ENCODE data around the gene RASGRP2.

RASGRP2 gene

DNA sequence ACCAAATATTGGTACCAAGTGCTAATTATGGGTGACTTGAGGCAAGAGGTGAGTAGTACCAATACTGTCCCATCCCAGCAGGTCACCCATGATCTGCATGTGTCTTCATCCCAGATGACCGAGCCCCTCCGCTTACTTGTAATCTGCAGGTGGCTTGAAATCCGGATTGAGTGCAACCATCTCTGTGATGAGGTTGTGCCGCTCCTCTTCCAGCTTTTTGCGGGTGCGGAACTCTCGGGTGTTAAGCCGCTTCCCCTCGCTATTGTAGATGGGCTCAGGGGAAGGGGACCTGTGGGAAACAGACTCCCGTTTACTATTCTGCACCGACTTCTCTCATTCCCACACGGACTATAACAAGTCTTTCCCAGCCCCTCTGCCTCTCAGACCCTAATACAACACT is 26.2 kb upstream of the RASGRP2 start:
- DNase-seq: no peak

DNA sequence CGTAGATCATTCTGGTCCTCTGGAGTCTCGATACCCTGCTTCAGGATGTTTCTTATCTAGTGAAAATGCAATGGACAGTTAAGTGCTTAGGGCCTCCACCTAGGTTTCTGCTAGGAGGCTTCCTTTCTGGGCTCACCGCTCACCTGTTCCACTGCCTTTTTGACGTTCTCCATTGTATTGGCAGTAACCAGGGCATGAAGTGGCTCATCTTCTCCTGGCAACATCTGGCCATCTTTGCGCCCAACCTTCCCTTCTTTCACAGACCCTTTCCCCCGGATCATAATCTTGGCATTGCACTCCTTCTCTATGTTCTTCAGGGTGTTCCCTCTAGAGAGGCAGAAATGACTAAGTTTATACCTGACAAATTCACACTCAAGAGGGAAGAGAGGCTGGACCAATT is 25.3 kb upstream of the RASGRP2 start:
- DNase-seq: no peak

DNA sequence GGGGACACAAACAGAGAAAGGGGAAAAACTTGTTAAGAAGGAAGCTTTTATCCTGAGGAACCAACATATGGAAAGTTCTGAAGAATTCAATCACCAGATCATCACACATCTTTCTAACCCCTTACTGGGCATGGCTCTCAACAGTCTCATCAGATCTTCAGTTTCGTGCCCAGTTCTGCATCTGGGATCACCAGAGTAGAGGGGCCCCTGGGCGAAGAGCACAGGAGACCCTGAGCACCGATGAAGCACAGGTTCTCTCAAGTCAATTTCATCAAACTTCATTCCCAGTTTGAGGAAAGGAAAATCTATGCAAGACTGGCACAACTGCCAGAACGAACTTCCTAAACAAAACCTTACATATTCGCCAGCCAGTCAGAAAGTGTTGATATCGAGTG is 24.4 kb upstream of the RASGRP2 start:
- DNase-seq: no peak

DNA sequence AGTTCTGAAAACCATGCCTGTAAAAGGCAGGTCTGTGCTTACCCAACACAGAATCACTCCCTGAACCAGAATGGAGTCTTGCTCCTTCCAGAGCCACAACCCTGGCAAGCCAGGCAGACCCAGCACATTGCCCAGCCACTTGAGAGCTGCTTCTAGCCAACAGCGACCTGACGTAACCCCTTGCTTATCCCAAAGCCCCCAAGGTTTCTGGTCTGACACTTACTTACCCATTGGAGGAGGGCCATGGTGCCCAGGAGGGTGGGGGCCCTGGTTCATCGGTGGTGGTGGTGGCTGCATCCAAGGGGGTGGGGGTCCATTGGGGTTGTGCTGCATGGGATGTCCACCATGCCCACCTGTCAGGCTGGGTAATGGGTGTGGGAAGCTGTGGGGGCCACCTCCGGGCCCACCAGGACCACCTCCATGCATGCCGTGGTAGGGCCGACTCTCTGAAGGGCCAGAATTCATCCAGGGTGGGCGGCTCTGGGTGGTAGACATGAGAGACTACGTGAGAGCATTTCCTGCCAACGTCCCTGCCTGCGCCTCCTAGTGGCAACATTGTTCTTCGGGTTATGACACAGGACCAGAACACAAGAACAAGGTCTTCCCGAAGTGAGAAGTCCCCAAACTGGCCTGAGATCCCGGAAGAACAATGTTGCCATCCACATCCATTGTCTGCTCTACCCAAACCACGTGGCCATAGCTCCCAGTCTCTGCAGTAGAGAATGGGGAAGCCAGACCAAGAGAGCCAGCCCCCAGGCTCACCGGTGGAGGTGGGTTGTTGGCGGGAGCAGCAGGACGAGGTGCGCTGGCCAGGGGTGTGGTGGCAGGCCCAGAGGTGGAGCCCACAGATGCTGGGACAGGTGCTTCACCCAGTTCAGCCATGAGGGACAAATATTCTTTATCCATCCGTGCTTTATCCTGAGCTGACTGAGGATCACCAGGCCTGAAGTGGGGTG is 23.7 kb upstream of the RASGRP2 start:
- peak; percentile 37 to 54 for DNase-seq

DNA sequence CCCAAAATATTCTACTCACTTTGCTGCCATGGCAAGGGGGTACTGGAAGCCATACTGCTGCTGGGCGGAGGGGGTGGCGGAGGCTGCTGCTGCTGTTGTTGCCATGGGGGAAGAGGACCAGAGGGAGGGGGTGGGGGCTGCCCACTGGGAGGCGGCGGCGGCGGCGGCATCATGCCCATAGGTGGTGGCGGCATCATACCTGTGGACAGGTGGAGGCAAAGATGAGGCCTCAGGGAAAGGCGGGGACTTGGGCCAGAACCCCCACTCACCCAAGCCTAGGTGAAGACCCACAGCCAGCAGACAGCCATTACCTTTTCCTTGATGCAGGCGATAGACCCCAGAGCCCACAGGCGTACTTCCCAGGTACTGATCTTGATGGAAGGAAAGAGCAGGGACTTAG is 22.9 kb upstream of the RASGRP2 start:
- no peak for DNase-seq

DNA sequence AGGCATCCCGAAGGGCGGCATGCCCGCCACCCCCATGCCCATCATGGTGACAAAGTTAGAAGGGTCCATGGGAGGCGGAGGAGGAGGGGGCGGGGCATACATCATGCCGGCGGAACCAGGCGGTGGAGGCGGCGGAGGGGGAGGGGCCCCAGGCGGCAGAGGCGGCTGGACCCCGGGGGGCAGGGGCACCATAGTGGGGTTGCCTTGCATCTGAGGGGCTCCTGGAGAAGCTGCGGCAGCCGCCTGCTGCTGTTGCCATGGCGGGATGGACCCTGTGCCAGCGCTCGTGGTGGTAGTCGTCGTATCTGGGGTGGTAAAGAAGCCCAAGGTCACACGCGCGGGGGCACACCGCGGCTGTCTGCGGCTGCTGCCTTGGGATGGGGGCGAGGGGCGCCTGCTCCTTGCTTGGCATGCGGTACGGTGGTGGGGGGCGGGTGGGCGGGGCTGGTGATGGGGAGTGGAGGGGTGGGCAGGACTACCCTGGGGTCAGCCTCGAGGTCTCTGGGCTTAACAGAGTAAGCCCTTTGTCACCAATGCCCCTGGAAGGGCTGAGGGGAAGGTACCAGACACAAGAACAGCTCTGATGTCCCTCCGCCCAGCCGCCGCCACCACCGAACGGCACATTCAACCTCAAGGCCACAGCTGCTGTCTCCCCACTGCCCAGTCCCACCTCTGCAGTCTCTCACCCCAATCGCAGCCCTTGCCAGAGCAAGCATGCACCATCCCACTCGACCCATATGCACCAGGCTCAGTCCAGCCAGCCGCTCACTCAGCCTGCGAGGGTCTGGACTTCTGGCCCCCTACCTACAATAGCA is 22.1 kb upstream of the RASGRP2 start:
- DNase-seq: no peak

DNA sequence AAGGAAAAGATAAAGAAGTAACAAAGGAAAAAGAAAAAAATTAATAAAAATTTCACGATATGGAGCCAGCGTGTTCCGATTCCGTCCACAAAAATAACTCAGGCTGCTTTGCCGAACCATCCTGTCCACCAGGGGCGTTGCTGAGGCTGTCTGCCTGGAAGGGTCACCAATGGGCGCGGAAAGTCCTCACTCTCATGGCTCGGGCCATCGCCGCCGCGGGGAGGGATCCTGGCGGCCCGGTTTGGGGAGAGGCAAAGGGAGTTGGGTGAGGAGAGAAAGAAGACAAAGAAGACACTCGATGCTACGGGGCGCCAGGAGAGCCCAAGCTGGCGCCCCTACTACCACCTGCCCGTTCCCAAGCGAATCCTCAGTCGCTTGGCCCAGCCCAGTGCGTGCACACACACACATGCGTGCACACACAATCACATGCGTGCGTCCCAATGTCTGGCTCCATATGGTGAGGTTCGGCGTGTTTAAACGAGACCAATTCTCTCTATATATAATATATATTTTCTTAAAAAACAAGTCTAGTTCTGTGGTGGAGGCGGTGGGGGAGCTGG is 21.4 kb upstream of the RASGRP2 start:
- no peak for DNase-seq

DNA sequence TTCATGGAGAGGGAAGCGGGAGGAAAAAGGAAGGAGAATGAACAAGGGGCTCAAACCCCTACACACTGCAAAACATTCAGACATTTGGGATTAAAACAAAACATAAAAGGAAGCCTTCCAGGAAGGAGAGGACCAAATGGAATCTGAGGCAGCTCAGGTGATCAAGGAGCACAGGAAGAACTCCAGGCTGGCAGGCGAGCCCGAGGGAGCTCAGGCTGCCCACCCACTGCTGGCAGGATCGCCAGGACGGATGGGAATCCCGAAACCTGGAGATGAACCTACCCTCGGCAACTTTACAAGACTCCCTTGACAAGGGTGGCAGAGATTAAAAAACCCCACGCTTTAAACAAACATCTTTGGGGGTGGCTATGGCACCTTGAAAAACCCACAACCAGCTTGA is 20.8 kb upstream of the RASGRP2 start:
- no peak for DNase-seq

DNA sequence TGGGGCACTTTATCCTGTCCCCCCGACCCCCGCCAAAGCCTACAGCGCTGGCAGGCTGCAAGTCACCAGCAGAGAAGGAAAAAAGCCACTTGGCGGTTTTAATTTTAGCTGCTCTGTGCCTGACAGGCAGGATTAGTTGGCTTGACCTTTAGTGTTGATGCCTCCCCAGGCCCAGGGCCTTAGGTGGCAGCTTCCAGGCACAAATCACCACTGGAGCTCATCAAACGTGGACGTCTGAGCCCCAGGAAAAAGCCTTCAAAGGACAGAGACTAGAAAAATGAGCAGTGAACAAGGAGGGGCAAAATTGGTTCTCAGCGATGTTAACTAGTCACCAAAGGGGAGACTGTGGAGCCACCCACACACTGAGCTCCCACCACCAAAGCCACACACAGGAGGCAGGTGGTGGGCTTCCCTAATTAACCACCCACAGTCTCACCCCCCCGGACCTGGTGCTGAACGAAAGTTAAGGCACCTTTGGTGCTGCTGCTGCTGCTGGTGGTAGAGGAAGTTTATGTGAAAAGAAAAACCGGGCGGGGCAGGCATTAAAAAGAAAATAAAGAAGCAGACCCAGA is 20.2 kb upstream of the RASGRP2 start:
- no peak for DNase-seq

DNA sequence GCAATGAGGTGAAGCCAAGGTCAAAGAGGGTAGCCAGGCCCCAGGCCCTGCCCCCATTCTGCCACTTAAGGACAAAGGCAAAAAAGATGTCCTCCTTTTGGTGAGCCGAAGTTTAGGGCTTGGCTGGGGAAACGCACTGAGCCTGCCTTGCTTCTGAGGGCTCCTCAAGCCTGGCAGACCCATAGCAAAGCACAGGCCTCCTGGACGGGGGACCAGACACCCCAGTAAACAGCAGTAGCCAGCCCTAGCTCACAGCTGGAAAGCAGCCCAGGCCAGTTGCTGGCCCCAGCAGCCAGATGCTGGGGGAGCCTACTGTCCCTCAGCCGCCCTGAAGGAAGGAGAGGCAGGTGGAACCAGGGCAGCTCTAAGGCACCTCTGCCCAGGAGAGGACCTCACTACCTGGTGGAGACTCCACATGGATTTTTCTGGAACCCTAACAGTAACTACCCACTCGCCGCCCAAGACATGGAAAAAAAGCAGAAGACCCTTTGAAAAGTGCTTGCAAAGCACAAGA is 19.6 kb upstream of the RASGRP2 start:
- no peak for DNase-seq

DNA sequence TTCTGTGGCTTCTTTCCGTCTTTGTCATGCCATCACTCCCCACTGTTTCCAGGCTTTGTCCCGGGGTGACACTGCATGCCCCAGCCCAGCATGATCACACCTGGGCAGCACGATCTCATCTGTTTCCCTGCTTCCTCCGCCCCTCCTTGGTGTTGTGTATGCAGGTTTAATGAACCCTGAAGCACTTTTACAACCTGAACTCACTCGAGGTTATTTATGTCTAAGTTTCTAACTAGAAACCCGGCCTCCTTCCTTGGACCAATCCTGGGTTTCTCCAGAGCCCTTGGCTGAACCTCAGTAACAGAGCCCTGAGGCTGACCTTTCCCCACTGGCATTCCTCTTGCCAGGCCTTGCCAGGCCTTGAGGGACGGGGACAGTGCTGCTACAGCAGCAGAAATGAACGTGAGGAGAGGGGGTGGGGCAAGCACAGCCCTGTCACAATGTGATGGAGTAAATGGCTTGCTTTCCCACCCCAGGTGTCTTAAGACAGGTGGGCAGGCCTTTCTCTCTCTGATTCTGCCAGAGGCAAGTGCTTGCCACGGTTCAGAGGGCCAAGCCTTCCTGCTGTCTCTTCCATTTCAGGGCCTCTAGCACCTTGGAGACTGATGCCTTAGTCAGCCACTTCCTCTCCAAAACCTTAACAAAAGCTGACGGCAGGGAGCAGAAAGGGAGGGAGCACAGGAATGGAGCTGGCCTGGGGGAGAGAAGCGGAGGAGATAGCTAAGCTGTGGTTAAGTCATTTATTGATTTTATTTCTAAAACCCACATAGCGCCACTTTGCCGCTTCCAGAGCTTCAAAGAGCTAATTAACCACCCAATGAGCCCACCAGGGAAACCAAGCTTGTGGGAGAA is 19.0 kb upstream of the RASGRP2 start:
- no peak for DNase-seq

DNA sequence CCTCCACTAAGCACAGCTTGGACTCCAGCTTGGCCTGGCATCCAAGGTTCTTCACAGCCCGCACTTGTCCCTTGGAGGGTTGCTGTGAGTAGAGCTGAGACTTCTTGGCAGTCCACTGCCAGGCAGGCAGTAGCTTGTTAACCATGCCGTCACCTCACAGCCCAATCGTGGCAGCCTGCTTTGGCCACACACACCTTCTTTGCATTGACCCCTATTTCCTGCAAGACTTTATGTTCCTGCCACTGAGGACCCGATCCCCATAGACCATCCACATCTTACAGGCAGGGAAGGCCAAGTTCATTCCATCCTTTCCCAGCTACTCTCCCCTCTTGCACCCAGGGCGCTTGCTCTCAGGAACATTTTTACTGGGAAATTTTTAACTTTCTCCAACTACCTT is 18.3 kb upstream of the RASGRP2 start:
- no peak for DNase-seq

DNA sequence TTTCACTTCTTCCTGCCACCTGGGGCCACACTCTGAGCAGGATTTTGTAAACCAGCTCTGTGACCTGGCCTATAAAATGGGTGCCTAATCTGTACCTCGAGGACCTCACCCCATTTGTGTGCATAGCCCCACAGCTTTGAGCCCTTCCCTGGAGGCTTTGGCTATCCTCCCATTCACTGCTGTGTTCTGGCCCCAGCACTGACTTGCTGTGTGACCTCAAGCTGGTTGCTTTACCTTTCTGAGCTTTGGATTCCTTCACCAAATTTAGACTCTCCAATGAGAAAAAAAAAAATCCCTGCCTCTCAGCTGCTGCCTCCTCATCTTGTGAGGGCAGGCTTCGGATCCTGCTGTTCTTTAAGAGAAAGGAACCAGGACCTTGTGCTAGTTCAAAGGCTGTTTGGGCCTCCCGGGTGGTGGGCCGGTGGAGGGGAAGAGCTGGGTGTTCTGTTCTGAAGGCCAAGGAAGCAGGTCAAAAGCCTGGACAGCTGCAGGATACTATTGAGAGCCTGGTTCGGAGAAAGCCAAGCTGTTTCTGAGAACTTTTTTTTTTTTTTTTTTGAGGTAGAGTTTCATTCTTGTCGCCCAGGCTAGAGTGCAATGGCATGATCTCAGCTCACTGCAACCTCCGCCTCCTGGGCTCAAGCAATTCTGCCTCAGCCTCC is 16.9 kb upstream of the RASGRP2 start:
- DNase-seq: no peak

DNA sequence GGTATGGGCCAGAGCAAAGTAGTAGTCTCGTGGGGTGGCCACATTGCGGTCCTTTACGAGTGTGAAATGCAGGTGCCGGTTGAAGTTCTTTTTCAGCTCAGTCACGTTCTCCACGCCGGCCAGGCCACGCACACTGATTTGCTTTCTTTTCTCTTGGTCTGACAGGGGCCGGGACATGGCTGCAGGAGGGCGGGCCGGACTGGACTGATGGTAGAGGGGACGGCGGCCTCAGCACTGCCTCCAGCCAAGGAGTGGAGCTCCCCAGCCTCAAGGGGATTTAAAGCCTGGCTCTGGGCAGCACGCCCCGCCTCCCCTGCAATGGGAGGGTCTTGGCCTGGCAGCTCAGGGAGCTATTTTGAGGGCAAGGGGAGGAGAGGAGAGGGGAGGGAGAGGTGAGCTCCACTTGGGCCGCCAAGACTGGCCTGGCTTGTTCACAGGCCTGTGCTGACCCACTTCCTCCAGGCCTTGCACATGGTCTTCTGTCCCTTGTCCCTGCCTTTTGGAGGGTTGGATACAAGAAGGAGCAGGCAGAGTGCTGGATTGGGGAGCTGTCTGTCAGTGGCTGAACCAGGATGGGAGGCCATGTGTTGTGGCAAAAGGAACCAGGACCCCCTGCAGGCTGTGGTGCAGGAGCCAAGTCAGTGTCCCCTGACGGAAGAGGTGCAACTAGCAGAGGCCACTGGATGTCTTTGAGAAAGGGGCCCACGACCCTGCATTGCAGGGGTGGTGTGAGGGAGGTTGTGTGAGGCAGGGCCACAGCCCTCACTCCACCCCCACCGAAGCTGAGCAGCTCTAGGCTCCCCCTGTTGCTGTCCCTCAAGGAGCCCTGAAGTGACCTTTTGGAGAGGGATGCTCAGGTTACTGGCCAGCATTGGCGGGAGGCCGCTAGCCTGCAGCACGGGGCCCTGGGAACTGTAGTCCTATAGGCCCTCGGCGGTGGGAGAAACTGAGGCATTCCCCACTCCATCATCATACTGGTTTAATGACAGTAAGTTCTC is 16.1 kb upstream of the RASGRP2 start, which contains the start of gene PYGM:
PYGM (minus strand) TSS at position 253 of the 998 bp plus-strand sequence; CDS start at position 177, 76 bp downstream.
- no peak for DNase-seq

DNA sequence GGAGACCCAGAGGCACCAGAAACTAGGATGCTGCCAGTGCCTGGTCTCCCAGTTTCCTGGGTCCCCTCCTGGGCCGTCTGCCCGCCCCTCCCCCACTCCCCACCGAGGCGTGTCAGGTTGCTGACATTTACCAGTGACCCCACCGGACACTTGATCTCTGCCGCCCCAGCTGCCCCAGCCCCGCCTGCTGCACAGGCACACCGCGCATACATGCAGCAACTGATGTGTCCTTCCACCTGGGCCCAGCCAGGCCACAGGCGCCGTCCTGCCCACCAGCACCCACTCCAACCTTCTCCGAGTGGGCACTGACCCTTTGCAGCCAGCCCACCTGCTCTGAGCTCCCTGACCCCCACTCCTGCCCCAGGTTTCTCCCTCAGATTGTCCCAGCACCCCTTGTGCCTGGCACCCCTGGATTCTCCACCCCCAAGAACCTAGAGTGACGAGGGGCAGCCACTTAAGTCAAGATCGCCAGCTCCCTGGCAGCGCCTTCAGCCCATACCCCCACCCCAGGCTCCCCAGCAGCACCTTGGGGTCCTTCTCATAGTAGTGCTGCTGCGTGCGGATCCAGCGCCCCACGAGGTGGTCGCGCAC is 15.3 kb upstream of the RASGRP2 start:
- DNase-seq: no peak

DNA sequence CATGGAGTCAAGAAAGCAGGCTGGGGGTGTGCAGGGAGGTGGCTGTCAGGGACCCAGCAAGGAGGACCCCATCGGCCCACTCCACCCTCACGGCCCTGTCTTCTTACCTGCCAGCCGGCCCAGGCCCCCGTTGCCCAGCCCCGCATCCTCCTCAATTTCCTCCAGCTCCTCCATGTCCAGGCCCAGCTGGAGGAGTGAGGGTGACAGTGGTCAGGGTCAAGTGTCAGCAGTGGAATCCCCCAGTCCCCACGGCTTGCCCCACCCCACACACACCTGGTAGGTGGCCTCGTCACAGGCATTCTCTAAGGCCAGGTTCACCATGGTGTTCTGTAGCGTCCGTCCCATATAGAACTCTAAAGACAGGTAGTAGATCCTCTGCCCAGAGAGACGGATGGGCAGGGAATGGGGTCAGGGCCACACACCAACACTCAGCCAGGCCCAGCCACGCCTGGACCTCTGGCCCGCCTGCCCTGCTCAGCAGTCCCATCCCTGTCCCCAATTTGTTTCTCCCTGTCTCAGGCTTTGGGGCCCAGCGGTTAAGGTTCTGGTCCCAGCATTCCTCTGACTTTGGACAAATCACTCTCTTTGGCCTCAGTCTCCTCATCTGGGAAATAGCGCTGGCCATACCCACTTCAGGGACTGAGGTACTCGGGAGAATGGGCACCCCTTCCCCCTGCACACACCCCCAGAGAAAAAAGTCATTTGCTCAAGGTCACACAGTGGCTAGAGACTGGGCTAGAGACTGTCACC is 14.6 kb upstream of the RASGRP2 start:
- no peak for DNase-seq

DNA sequence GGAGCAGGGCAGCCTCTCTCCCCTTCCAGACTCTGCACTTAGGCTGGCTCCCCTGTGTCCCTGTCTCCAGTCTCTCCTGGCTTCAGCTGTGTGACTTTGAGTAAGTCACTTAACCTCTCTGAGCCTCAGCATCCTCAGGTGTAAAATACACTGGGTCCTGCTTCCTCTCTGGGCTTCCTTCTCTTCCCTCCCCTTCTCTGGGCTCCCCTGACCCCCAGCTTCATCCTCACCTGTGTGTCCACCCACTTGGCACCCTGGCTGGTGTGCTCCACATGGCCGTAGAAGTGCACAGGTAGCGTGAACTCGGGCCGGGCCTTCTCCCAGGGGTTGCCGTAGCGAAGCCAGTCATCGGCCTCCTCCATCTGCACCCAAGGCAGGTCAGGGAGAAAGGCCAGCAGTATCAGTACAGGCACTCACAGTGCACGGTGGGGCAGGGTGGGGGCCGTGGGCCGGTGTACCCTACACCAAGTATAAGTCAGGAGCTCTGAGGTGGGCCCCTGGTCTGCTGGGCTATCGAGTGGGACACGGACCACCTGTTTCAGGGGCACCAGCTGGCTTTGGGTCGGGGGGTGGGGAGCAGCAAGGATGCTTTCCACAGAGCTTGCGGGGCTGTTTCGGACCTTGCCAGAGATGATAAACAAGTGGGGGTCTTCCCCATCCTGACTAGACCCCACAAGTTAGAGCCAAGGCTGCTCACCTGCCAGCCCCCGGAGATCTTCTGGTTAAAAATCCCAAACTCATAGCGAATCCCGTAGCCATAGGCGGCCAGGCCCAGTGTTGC is 13.8 kb upstream of the RASGRP2 start:
- DNase-seq: no peak
